ENCODE measurements around the gene AFF3.

DNA sequence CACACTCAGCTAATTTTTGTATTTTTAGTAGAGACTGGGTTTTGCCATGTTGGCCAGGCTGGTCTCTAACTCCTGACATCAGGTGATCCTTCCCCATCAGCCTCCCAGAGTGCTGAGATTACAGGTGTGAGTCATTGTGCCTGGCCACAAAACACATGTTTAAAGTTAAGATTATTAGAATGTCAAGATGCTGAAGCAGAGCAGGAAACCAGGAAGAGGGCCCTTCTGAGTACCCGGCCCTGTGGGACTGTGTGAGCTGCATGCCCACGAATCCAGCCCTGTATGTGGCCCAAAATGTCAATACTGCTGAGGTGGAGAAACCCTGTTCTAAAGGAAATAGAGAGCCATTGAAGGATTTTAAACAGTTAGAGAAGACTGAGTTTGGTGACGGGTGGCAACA lies 621.6 kb downstream of the AFF3 start:
- no peak for TF ChIP-seq TAF1 (IDR thresholded peaks at IDR 0.05; ENCODE audit: borderline replicate concordance, low read depth, low read length)
- TF ChIP-seq GATAD2B (conservative IDR thresholded peaks at IDR 0.05; ENCODE audit: low read depth), result no peak
- TF ChIP-seq POLR2A (IDR thresholded peaks at IDR 0.05; ENCODE audit: low read depth, low read length), result no peak
- TF ChIP-seq, protein P1, sequence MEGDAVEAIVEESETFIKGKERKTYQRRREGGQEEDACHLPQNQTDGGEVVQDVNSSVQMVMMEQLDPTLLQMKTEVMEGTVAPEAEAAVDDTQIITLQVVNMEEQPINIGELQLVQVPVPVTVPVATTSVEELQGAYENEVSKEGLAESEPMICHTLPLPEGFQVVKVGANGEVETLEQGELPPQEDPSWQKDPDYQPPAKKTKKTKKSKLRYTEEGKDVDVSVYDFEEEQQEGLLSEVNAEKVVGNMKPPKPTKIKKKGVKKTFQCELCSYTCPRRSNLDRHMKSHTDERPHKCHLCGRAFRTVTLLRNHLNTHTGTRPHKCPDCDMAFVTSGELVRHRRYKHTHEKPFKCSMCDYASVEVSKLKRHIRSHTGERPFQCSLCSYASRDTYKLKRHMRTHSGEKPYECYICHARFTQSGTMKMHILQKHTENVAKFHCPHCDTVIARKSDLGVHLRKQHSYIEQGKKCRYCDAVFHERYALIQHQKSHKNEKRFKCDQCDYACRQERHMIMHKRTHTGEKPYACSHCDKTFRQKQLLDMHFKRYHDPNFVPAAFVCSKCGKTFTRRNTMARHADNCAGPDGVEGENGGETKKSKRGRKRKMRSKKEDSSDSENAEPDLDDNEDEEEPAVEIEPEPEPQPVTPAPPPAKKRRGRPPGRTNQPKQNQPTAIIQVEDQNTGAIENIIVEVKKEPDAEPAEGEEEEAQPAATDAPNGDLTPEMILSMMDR (IDR thresholded peaks at IDR 0.05 in 2 of 3, conservative IDR thresholded peaks at IDR 0.05 in 1 of 3; ENCODE audit: control insufficient read depth in 2 of 3, extremely low read depth in 1 of 3, insufficient read depth in 1 of 3, low read depth in 3 of 3, low read length in 3 of 3), result no peak
- TF ChIP-seq, protein P2, sequence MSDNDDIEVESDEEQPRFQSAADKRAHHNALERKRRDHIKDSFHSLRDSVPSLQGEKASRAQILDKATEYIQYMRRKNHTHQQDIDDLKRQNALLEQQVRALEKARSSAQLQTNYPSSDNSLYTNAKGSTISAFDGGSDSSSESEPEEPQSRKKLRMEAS (IDR thresholded peaks at IDR 0.05; ENCODE audit: low read depth, low read length), result no peak
- TF ChIP-seq POLR2AphosphoS5 (IDR thresholded peaks at IDR 0.05; ENCODE audit: low read length), result no peak
- TF ChIP-seq ATF7 (IDR thresholded peaks at IDR 0.05; ENCODE audit: low read depth), result no peak
- no peak for TF ChIP-seq HDAC6 (IDR thresholded peaks at IDR 0.05; ENCODE audit: unreplicated experiment)

All from GM12878 (cell line).